ENCODE measurements around the gene NFATC1. TPM values are rescaled to one million over a fixed set of nuclear protein-coding genes. Genes with fewer than 3 reads are reported as not detected.

The NFATC1 gene
- polyA plus RNA-seq, 3 donors: 6.0 to 6.4 (median 6.1) TPM

- DNase-seq (ENCODE audit: low read depth in 3 of 3, low spot score in 2 of 3): no peak
Observed at GRCh38 chr18:79420033-79420745, 24.5 kb downstream of the NFATC1 start.

GRCh38 chr18:79421275-79421857, 25.6 kb downstream of the NFATC1 start:
- DNase-seq (ENCODE audit: low read depth in 3 of 3, low spot score in 2 of 3): no peak

GRCh38 chr18:79422022-79422782, 26.5 kb downstream of the NFATC1 start:
- no peak for DNase-seq (ENCODE audit: low read depth in 3 of 3, low spot score in 2 of 3)

GRCh38 chr18:79422783-79423165, 27.0 kb downstream of the NFATC1 start:
- DNase-seq (ENCODE audit: low read depth in 3 of 3, low spot score in 2 of 3): no peak

- no peak for DNase-seq (ENCODE audit: low read depth in 3 of 3, low spot score in 2 of 3)
Observed at GRCh38 chr18:79423211-79424007, 27.7 kb downstream of the NFATC1 start.

GRCh38 chr18:79424008-79424565, 28.4 kb downstream of the NFATC1 start:
- DNase-seq (ENCODE audit: low read depth in 3 of 3, low spot score in 2 of 3): no peak

- no peak for DNase-seq (ENCODE audit: low read depth in 3 of 3, low spot score in 2 of 3)
Observed at GRCh38 chr18:79424880-79425568, 29.3 kb downstream of the NFATC1 start.

- DNase-seq (ENCODE audit: low read depth in 3 of 3, low spot score in 2 of 3): no peak
Observed at GRCh38 chr18:79425569-79425886, 29.8 kb downstream of the NFATC1 start.

GRCh38 chr18:79426376-79427300, 30.9 kb downstream of the NFATC1 start:
- no peak for DNase-seq (ENCODE audit: low read depth in 3 of 3, low spot score in 2 of 3)

- no peak for DNase-seq (ENCODE audit: low read depth in 3 of 3, low spot score in 2 of 3)
Observed at GRCh38 chr18:79427368-79428225, 31.9 kb downstream of the NFATC1 start.

GRCh38 chr18:79428287-79428686, 32.6 kb downstream of the NFATC1 start:
- DNase-seq (ENCODE audit: low read depth in 3 of 3, low spot score in 2 of 3): no peak

- DNase-seq (ENCODE audit: low read depth in 3 of 3, low spot score in 2 of 3): no peak
Observed at GRCh38 chr18:79429381-79429780, 33.7 kb downstream of the NFATC1 start.

GRCh38 chr18:79429785-79430281, 34.1 kb downstream of the NFATC1 start:
- no peak for DNase-seq (ENCODE audit: low read depth in 3 of 3, low spot score in 2 of 3)

GRCh38 chr18:79432376-79433120, 36.8 kb downstream of the NFATC1 start:
- DNase-seq (ENCODE audit: low read depth in 3 of 3, low spot score in 2 of 3): no peak

- no peak for DNase-seq (ENCODE audit: low read depth in 3 of 3, low spot score in 2 of 3)
Observed at GRCh38 chr18:79433431-79433830, 37.7 kb downstream of the NFATC1 start.

GRCh38 chr18:79434607-79435401, 39.1 kb downstream of the NFATC1 start:
- no peak for DNase-seq (ENCODE audit: low read depth in 3 of 3, low spot score in 2 of 3)

Data from right renal cortex interstitium (tissue), 3 donors.